ENCODE results near the gene AOPEP. TPM values are rescaled to one million over a fixed set of nuclear protein-coding genes. Genes with fewer than 3 reads are reported as not detected.

Gene AOPEP
- total RNA-seq, 1 experiment from 2014 or later, result 89.5 TPM

GRCh38 chr9:94894094-94894699, 167.7 kb downstream of the AOPEP start:
- TF ChIP-seq CTCF (IDR thresholded peaks at IDR 0.05; ENCODE audit: unreplicated experiment), result no peak
- Mint-ChIP-seq H3K9me3 (ENCODE audit: low read depth, unreplicated experiment) (peaks cover 2% of the 10 kb centered on the region), H3K36me3 (ENCODE audit: insufficient read depth, unreplicated experiment) (peaks cover 7% of the 10 kb centered on the region), H3K27ac (ENCODE audit: unreplicated experiment) (peak overlapping the region; percentile 58), H3K4me1 (ENCODE audit: low read depth, unreplicated experiment) (peaks cover 53% of the 10 kb centered on the region), H3K4me3 (ENCODE audit: low read depth, unreplicated experiment) (peak overlapping the region; percentile 6), H3K27me3 (ENCODE audit: unreplicated experiment) (no peaks in the 10 kb centered on the region)
- no TSS peak for BruUV-seq (replicated peaks)
- DNase-seq, result no peak
- CTCF ChIA-PET, result interaction anchor here (1.0 kb wide), 1 partner anchor 9 kb away, joined by 3 read pairs; no protein-coding TSS in a partner anchor
- intact Hi-C loops (cut with micrococcal nuclease; ENCODE audit: unreplicated experiment), result no loop called here

DNA sequence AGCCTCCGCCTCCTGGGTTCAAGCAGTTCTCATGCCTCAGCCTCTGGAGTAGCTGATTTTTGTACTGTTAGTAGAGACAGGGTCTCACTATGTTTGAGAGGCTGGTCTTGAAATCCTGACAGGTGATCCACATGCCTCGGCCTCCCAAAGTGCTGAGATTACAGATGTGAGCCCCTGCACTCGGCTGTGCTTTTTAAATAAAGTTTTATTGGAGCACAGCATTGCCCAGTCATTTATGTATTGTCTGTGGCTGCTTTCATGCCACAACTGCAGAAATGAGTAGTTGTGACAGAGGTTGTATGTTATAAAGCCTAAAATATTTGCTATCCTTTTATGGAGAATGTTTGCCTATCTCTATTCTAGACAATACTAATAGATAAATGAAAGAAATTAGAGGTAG, 169.2 kb downstream of the AOPEP start:
- no peak for DNase-seq
- Mint-ChIP-seq H3K4me3 (ENCODE audit: low read depth, unreplicated experiment) (no peak overlapping the region), H3K27ac (ENCODE audit: unreplicated experiment) (no peak overlapping the region), H3K36me3 (ENCODE audit: insufficient read depth, unreplicated experiment) (peaks cover 7% of the 10 kb centered on the region), H3K4me1 (ENCODE audit: low read depth, unreplicated experiment) (peaks cover 59% of the 10 kb centered on the region), H3K9me3 (ENCODE audit: low read depth, unreplicated experiment) (no peaks in the 10 kb centered on the region), H3K27me3 (ENCODE audit: unreplicated experiment) (no peaks in the 10 kb centered on the region)
- BruUV-seq (replicated peaks), result no TSS peak
- TF ChIP-seq CTCF (IDR thresholded peaks at IDR 0.05; ENCODE audit: unreplicated experiment), result no peak
- CTCF ChIA-PET, result interaction anchor here (1.0 kb wide), 1 partner anchor 10 kb away, joined by 3 read pairs; no protein-coding TSS in a partner anchor
- intact Hi-C loops (cut with micrococcal nuclease; ENCODE audit: unreplicated experiment), result no loop called here

- intact Hi-C loops (cut with micrococcal nuclease; ENCODE audit: unreplicated experiment), result no loop called here
- no peak for DNase-seq
- H3K27ac Mint-ChIP-seq (ENCODE audit: unreplicated experiment), result peak overlapping the region; percentile 68
- CTCF ChIA-PET, result no interaction called here
- H3K36me3 Mint-ChIP-seq (ENCODE audit: insufficient read depth, unreplicated experiment), result peaks cover 7% of the 10 kb centered on the region
- no peaks in the 10 kb centered on the region for H3K9me3 Mint-ChIP-seq (ENCODE audit: low read depth, unreplicated experiment)
- no peak overlapping the region for H3K4me3 Mint-ChIP-seq (ENCODE audit: low read depth, unreplicated experiment)
- TF ChIP-seq CTCF (IDR thresholded peaks at IDR 0.05; ENCODE audit: unreplicated experiment), result no peak
- H3K4me1 Mint-ChIP-seq (ENCODE audit: low read depth, unreplicated experiment), result peaks cover 59% of the 10 kb centered on the region
- BruUV-seq (replicated peaks), result no TSS peak
- no peaks in the 10 kb centered on the region for H3K27me3 Mint-ChIP-seq (ENCODE audit: unreplicated experiment)
These were observed 170.0 kb downstream of the AOPEP start for GRCh38 chr9:94896512-94896911.

DNA sequence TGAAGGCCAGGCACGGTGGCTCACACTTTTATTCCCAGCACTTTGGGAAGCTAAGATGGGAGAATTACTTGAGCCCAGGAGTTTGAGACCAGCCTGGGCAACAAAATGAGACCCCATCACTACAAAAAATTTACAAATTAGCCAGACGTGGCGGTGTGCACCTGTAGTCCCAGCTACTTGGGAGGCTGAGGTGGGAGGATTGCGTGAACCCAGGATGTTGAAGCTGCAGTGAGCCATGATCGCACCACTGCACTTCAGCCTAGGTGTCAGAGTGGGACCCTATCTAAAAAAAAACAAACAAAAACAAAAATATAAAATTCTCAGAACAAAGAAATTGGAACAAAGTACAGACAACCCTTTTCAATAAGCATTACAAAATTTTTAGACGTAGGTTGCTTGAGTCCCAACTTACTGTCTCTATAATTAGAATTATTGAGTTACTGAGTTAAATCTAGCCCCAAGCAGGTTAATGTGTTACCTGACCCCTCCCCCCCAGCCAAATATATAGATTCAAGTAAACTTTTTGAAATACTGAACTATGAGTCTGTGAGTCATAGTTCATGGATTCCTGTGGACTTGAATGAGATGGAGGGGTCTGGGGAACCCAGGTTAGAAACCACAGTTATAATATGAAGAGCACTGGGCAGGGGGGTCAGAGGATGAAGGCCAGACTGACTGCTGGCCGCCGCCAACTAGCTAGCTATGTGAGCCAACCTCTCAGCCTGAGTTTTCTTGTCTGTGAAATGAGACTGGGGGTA, 173.1 kb downstream of the AOPEP start:
- intact Hi-C loops (cut with micrococcal nuclease; ENCODE audit: unreplicated experiment), result no loop called here
- no peak for TF ChIP-seq CTCF (IDR thresholded peaks at IDR 0.05; ENCODE audit: unreplicated experiment)
- peak overlapping the region; percentile 43 for H3K4me3 Mint-ChIP-seq (ENCODE audit: low read depth, unreplicated experiment)
- H3K27me3 Mint-ChIP-seq (ENCODE audit: unreplicated experiment), result no peaks in the 10 kb centered on the region
- CTCF ChIA-PET, result interaction anchor here (0.7 kb wide), 2 partner anchors 75 to 235 kb away, joined by 3 read pairs; no protein-coding TSS in a partner anchor
- H3K36me3 Mint-ChIP-seq (ENCODE audit: insufficient read depth, unreplicated experiment), result no peaks in the 10 kb centered on the region
- peak overlapping the region; percentile 91 for H3K27ac Mint-ChIP-seq (ENCODE audit: unreplicated experiment)
- H3K9me3 Mint-ChIP-seq (ENCODE audit: low read depth, unreplicated experiment), result no peaks in the 10 kb centered on the region
- peak; percentile 52 for DNase-seq
- no TSS peak for BruUV-seq (replicated peaks)
- peaks cover 40% of the 10 kb centered on the region for H3K4me1 Mint-ChIP-seq (ENCODE audit: low read depth, unreplicated experiment)
